Measurements from ENCODE around the gene AFF3. TPM values are rescaled to one million over a fixed set of nuclear protein-coding genes. Genes with fewer than 3 reads are reported as not detected.

Gene AFF3
- total and polyA plus RNA-seq, 2 experiments from 2014 or later, result 7.3 to 7.8 TPM

DNA sequence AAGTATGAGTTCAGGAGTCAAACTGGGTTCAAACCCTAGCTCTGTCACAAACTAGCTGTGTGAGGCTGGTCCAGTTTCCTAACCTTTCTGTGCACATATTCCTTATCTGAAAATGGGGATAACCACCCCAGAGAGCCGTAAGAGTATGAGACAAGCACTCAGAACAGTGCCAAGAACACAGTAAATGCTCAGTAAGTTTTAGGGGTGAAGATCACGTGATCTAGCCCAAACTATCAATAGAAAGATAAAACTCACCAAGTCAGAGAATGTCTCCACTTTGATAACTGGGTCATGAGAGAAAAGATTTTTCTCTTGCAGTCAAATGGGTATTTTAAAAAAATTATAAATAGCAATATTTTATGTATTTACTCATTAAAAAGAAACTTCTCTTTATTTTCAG is 433.2 kb downstream of the AFF3 start:
- H3K9me2 ChIP-seq (replicated peaks; ENCODE audit: insufficient read depth), result no peaks in the 10 kb centered on the region
- DNase-seq (ENCODE audit: low spot score), result no peak
- no peaks in the 10 kb centered on the region for H3K27me3 ChIP-seq
- no peaks in the 10 kb centered on the region for H3K36me3 ChIP-seq (replicated peaks; ENCODE audit: insufficient read depth, low read depth)
- no peak overlapping the region for H2AFZ ChIP-seq
- H4K20me1 ChIP-seq (ENCODE audit: insufficient read depth, poor library complexity, severe bottlenecking), result no peaks in the 10 kb centered on the region
- H3K4me3 ChIP-seq, result no peak overlapping the region
- TF ChIP-seq EZH2phosphoT487 (IDR thresholded peaks at IDR 0.05; ENCODE audit: low read depth, severe bottlenecking, unreplicated experiment) (no peak), EZH2 (IDR thresholded peaks at IDR 0.05; ENCODE audit: borderline replicate concordance) (no peak), CTCF (IDR thresholded peaks at IDR 0.05; ENCODE audit: poor library complexity) (no peak)
- no peaks in the 10 kb centered on the region for H3K79me2 ChIP-seq
- peaks cover 3% of the 10 kb centered on the region for H3K4me1 ChIP-seq (ENCODE audit: insufficient read depth)
- no peaks in the 10 kb centered on the region for H3K9me3 ChIP-seq (ENCODE audit: low read depth)
- H3K27ac ChIP-seq, result no peak overlapping the region
- WGBS (ENCODE audit: low lambda C conversion rate, missing lambda C conversion rate), result 91% methylated on average over 2 of the region's 2 CpGs
- H3K4me2 ChIP-seq, result no peak overlapping the region

- no peak overlapping the region for H3K4me2 ChIP-seq
- H3K27ac ChIP-seq, result no peak overlapping the region
- WGBS (ENCODE audit: low lambda C conversion rate, missing lambda C conversion rate), result 78% methylated on average over 3 of the region's 3 CpGs
- no peak overlapping the region for H2AFZ ChIP-seq
- no peaks in the 10 kb centered on the region for H3K9me3 ChIP-seq (ENCODE audit: low read depth)
- peaks cover 3% of the 10 kb centered on the region for H3K4me1 ChIP-seq (ENCODE audit: insufficient read depth)
- DNase-seq (ENCODE audit: low spot score), result no peak
- TF ChIP-seq CTCF (IDR thresholded peaks at IDR 0.05; ENCODE audit: poor library complexity), result no peak
- TF ChIP-seq EZH2 (IDR thresholded peaks at IDR 0.05; ENCODE audit: borderline replicate concordance), result no peak
- TF ChIP-seq EZH2phosphoT487 (IDR thresholded peaks at IDR 0.05; ENCODE audit: low read depth, severe bottlenecking, unreplicated experiment), result no peak
- no peaks in the 10 kb centered on the region for H3K36me3 ChIP-seq (replicated peaks; ENCODE audit: insufficient read depth, low read depth)
- H4K20me1 ChIP-seq (ENCODE audit: insufficient read depth, poor library complexity, severe bottlenecking), result no peaks in the 10 kb centered on the region
- no peaks in the 10 kb centered on the region for H3K27me3 ChIP-seq
- no peak overlapping the region for H3K4me3 ChIP-seq
- no peaks in the 10 kb centered on the region for H3K79me2 ChIP-seq
- no peaks in the 10 kb centered on the region for H3K9me2 ChIP-seq (replicated peaks; ENCODE audit: insufficient read depth)
Observed at GRCh38 chr2:99708231-99708630, 434.2 kb downstream of the AFF3 start.

DNA sequence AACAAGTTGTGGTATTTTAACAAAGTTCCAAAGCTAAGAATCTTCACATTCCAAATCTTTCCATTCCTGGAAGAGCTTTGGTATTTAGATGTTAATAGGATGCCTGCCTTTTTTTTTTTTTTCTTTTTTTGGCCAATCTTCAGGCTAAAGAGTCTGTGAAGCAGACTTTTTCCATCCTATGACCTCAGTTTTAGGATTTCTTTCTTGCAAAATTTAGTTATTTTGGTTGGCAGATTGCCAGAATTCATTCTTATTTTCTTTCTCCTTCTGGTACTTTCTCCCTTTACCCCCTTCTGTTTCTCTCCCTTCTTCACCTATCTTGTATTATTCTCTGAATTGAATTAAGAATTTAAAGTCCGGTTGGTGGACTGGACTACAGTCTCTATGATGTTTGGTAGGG is 434.8 kb downstream of the AFF3 start:
- Histone ChIP-seq H3K4me2 (peak overlapping the region; percentile 12), H3K27ac (no peak overlapping the region)
- 91% methylated on average over 1 of the region's 1 CpG for WGBS (ENCODE audit: low lambda C conversion rate, missing lambda C conversion rate)

More for the DNA sequence above, 434.8 kb downstream of the AFF3 start:
- TF ChIP-seq EZH2 (IDR thresholded peaks at IDR 0.05; ENCODE audit: borderline replicate concordance), result no peak
- no peak for TF ChIP-seq CTCF (IDR thresholded peaks at IDR 0.05; ENCODE audit: poor library complexity)
- no peak for TF ChIP-seq EZH2phosphoT487 (IDR thresholded peaks at IDR 0.05; ENCODE audit: low read depth, severe bottlenecking, unreplicated experiment)
- no peak overlapping the region for H2AFZ ChIP-seq
- H3K9me3 ChIP-seq (ENCODE audit: low read depth), result no peaks in the 10 kb centered on the region
- no peaks in the 10 kb centered on the region for H3K27me3 ChIP-seq
- no peak for DNase-seq (ENCODE audit: low spot score)
- no peaks in the 10 kb centered on the region for H3K9me2 ChIP-seq (replicated peaks; ENCODE audit: insufficient read depth)
- no peaks in the 10 kb centered on the region for H3K36me3 ChIP-seq (replicated peaks; ENCODE audit: insufficient read depth, low read depth)
- no peaks in the 10 kb centered on the region for H3K79me2 ChIP-seq
- peaks cover 3% of the 10 kb centered on the region for H3K4me1 ChIP-seq (ENCODE audit: insufficient read depth)
- H4K20me1 ChIP-seq (ENCODE audit: insufficient read depth, poor library complexity, severe bottlenecking), result no peaks in the 10 kb centered on the region
- H3K4me3 ChIP-seq, result no peak overlapping the region

Measured in hepatocyte (in vitro differentiated cells).